Measurements from ENCODE around the gene COL4A1.

DNA sequence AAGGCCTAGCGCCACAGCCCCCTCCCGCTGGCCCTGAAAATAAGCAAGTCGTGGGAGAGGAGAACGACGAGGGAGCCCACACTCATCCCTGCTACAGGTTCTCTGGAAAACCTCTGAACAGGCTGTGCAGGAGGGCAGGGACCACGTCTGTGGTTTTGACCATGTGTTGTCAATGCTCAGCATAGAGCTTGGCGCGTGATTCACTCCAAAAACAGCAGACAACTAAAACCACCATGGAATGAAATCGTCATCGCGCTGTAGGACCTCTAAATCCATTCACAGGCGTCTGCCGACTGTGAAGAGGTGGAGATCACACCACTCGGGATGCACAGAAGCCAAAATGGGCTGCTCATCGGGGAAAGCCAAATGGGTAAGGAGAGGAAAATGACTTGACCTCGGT lies 121.3 kb downstream of the COL4A1 start:
- TF ChIP-seq POLR2A (IDR thresholded peaks at IDR 0.05; ENCODE audit: low read length) = no peak
- no peak for TF ChIP-seq GATA1 (IDR thresholded peaks at IDR 0.05; ENCODE audit: low read depth, low read length)
